SK-N-SH (cell line): Measurements from ENCODE around the gene TASP1. TPM values are rescaled to one million over a fixed set of nuclear protein-coding genes. Genes with fewer than 3 reads are reported as not detected.

ENCODE experiments used
- CTCF ChIA-PET: fragments of 300-600, 350-600 bp; formaldehyde crosslinking; extraction: SDS; loops from one replicate; lab custom pipeline; 2021; lab: Yijun Ruan, JAX
- POLR2A ChIA-PET: fragments of 350-600 bp; sonication (Branson Sonifier 250); formaldehyde crosslinking; extraction: SDS; loops from one replicate; lab custom pipeline; 2020; ENCODE audit warnings: antibody characterized with exemption, inconsistent platforms; lab: Yijun Ruan, JAX
- DNase-seq: peaks from one replicate; pipeline ENCODE4 v3.0.0; 2012
- H2AFZ ChIP-seq: fragments of 200-600 bp; sonication (generic); 2 replicates; pipeline ENCODE4 v1.8.1; 2016; ENCODE audit warnings: antibody characterized with exemption, mild to moderate bottlenecking, low read depth
- H3F3A ChIP-seq: fragments of 200-600 bp; sonication (generic); replicated peaks from 2 replicates; pipeline ENCODE3; 2016; ENCODE audit warnings: antibody characterized with exemption, mild to moderate bottlenecking; ENCODE audit not compliant: insufficient read depth
- H3K27ac ChIP-seq, 2 experiments: fragments of 200-500 bp in 1 of 2; fragments of 200-600 bp in 1 of 2; sonication (Bioruptor generic) in 1 of 2; sonication (generic), shearing (Covaris generic) in 1 of 2; 2 replicates each; pipeline versions ENCODE4 v1.5.1 to v1.6.1; 2014 to 2016; ENCODE audit warnings: low read depth in 2 of 2, inconsistent platforms in 1 of 2, low read length in 1 of 2, mild to moderate bottlenecking in 1 of 2, mixed read lengths in 1 of 2
- H3K27me3 ChIP-seq: fragments of 200-600 bp; sonication (generic), shearing (Covaris generic); 2 replicates; pipeline ENCODE4 v1.6.1; 2016; ENCODE audit warnings: mixed run types; ENCODE audit not compliant: insufficient read depth
- H3K36me3 ChIP-seq, 2 experiments: fragments of 200-500 bp in 1 of 2; fragments of 200-600 bp in 1 of 2; sonication (Bioruptor generic) in 1 of 2; sonication (generic) in 1 of 2; replicated peaks in 1 of 2; 2 replicates each; pipeline versions ENCODE3 to v1.5.1; 2014 to 2016; ENCODE audit warnings: low read length in 1 of 2, mild to moderate bottlenecking in 1 of 2; ENCODE audit not compliant: insufficient read depth in 2 of 2, control insufficient read depth in 1 of 2
- H3K4me1 ChIP-seq, 2 experiments: fragments of 200-500 bp in 1 of 2; fragments of 200-600 bp in 1 of 2; sonication (Bioruptor generic) in 1 of 2; sonication (generic), shearing (Covaris generic) in 1 of 2; 2 replicates each; pipeline versions ENCODE4 v1.5.1 to v1.6.1; 2014 to 2016; ENCODE audit warnings: low read depth in 1 of 2, low read length in 1 of 2, mixed run types in 1 of 2; ENCODE audit not compliant: insufficient read depth in 2 of 2, control insufficient read depth in 1 of 2
- H3K4me2 ChIP-seq: fragments of 200-600 bp; sonication (generic), shearing (Covaris generic); 2 replicates; pipeline ENCODE4 v1.6.1; 2017; ENCODE audit warnings: mixed run types
- H3K4me3 ChIP-seq, 2 experiments: fragments of 200-500 bp in 1 of 2; fragments of 200-600 bp in 1 of 2; sonication (Bioruptor generic) in 1 of 2; sonication (generic), shearing (Covaris generic) in 1 of 2; 2 replicates each; pipeline versions ENCODE4 v1.5.1 to v1.8.1; 2014 to 2016; ENCODE audit warnings: low read depth in 2 of 2, inconsistent platforms in 1 of 2, low read length in 1 of 2, mild to moderate bottlenecking in 1 of 2, mixed read lengths in 1 of 2, moderate library complexity in 1 of 2
- H3K79me2 ChIP-seq: fragments of 200-600 bp; sonication (generic); 2 replicates; pipeline ENCODE4 v1.8.1; 2017; ENCODE audit warnings: mild to moderate bottlenecking; ENCODE audit not compliant: insufficient read depth
- H3K9ac ChIP-seq: fragments of 200-600 bp; sonication (generic); 2 replicates; pipeline ENCODE4 v1.6.1; 2017; ENCODE audit warnings: mixed run types
- H3K9me2 ChIP-seq: fragments of 200-600 bp; sonication (generic); 2 replicates; pipeline ENCODE4 v1.6.1; 2017; ENCODE audit warnings: mixed run types
- H3K9me3 ChIP-seq: fragments of 200-600 bp; sonication (generic); 2 replicates; pipeline ENCODE4 v1.6.1; 2017; ENCODE audit warnings: mixed run types, mild to moderate bottlenecking, moderate library complexity
- H4K20me1 ChIP-seq: fragments of 200-600 bp; sonication (generic); 2 replicates; pipeline ENCODE4 v1.6.1; 2017; ENCODE audit warnings: mild to moderate bottlenecking, mixed run types; ENCODE audit not compliant: insufficient read depth
- CTCF ChIP-seq: fragments of 200-600 bp; sonication (generic); IDR thresholded peaks from 2 replicates; pipeline ENCODE4 v1.6.1; 2017; ENCODE audit warnings: antibody characterized with exemption, mild to moderate bottlenecking, moderate library complexity
- EZH2phosphoT487 ChIP-seq: fragments of 200-600 bp; sonication (generic); IDR thresholded peaks from 2 replicates; pipeline ENCODE4 v1.6.1; 2017; ENCODE audit warnings: low read depth, mixed run types, mild to moderate bottlenecking, antibody characterized with exemption, moderate library complexity, borderline replicate concordance
- FOSL2 ChIP-seq: IDR thresholded peaks from 2 replicates; pipeline ENCODE4 v1.4.0; 2012; ENCODE audit warnings: low read depth, mild to moderate bottlenecking, moderate library complexity, borderline replicate concordance
- FOXJ3 ChIP-seq: sonication (generic); formaldehyde crosslinking; IDR thresholded peaks from 2 replicates; pipeline ENCODE4 v1.5.1; 2020; ENCODE audit warnings: mild to moderate bottlenecking, missing genetic modification reagents
- FOXM1 ChIP-seq: IDR thresholded peaks from 2 replicates; pipeline ENCODE4 v1.4.0; 2012; ENCODE audit warnings: low read depth, mild to moderate bottlenecking
- JUND ChIP-seq: IDR thresholded peaks from 2 replicates; pipeline ENCODE4 v1.4.0; 2012
- MAX ChIP-seq: IDR thresholded peaks from 2 replicates; pipeline ENCODE4 v1.4.0; 2012; ENCODE audit warnings: low read depth
- MXI1 ChIP-seq: IDR thresholded peaks from 2 replicates; pipeline ENCODE4 v1.6.1; 2012; ENCODE audit warnings: mild to moderate bottlenecking, low read depth, low read length, improper control_type of control experiment
- PBX3 ChIP-seq: IDR thresholded peaks from 2 replicates; pipeline ENCODE4; 2012
- RAD21 ChIP-seq: IDR thresholded peaks from 2 replicates; pipeline ENCODE4 v1.6.1; 2012; ENCODE audit warnings: mild to moderate bottlenecking, low read length
- RCOR1 ChIP-seq: fragments of 150-350 bp; IDR thresholded peaks from 2 replicates; pipeline ENCODE4 v1.6.1; 2017; ENCODE audit warnings: antibody characterized with exemption, low read length
- RXRA ChIP-seq: IDR thresholded peaks from 2 replicates; pipeline ENCODE4 v1.4.0; 2012; ENCODE audit warnings: low read depth, mild to moderate bottlenecking, borderline replicate concordance
- SMC3 ChIP-seq: IDR thresholded peaks from 2 replicates; pipeline ENCODE4 v1.6.1; 2012; ENCODE audit warnings: low read depth, low read length, improper control_type of control experiment
- TEAD4 ChIP-seq: IDR thresholded peaks from 2 replicates; pipeline ENCODE4 v1.4.0; 2012; ENCODE audit warnings: mild to moderate bottlenecking, borderline replicate concordance; ENCODE audit not compliant: insufficient read depth
- USF2 ChIP-seq: fragments of 150-350 bp; IDR thresholded peaks from 2 replicates; pipeline ENCODE4 v1.6.1; 2017; ENCODE audit warnings: antibody characterized with exemption, low read length, low read depth, borderline replicate concordance
- YY1 ChIP-seq: IDR thresholded peaks from 2 replicates; pipeline ENCODE4 v1.4.0; 2012; ENCODE audit warnings: low read depth, mild to moderate bottlenecking
- ZBTB33 ChIP-seq: IDR thresholded peaks from 2 replicates; pipeline ENCODE4 v1.4.0; 2012; ENCODE audit warnings: low read depth, borderline replicate concordance
- WGBS: methylation state at CpG from one replicate; pipeline ENCODE4 v1.1.6; 2017; ENCODE audit warnings: low lambda C conversion rate; 5-methylcytosine and 5-hydroxymethylcytosine counted together
- polyA plus RNA-seq, 3 experiments: library from polyadenylated mRNA; depleted of rRNA; stranded (reverse); fragments of >200 nt; gene quantifications; 2 replicates each; pipeline ENCODE4 v1.2.3, GENCODE V29; 2012

Gene TASP1
- polyA plus RNA-seq, 1 of the 3 experiments (the other 2 are of a cell fraction) = 5.9 TPM

- CTCF ChIA-PET = interaction anchor here (2.7 kb wide), 1 partner anchor 16 kb away, joined by 19 read pairs; no protein-coding TSS in a partner anchor
- no peak for DNase-seq
These were observed 108.6 kb downstream of the TASP1 start for GRCh38 chr20:13530146-13530545.

More at GRCh38 chr20:13530146-13530545, 108.6 kb downstream of the TASP1 start:
- WGBS = 100% methylated on average over 3 of the region's 3 CpGs
- peaks cover 15% of the 10 kb centered on the region in 2 experiments for H3K36me3 ChIP-seq
- H3K9me3 ChIP-seq = no peaks in the 10 kb centered on the region
- H3F3A ChIP-seq = peaks cover 6% of the 10 kb centered on the region
- H3K4me3 ChIP-seq = no peak overlapping the region
- H3K79me2 ChIP-seq = no peaks in the 10 kb centered on the region
- TF ChIP-seq TEAD4 = no peak
- TF ChIP-seq RAD21 = no peak
- TF ChIP-seq RCOR1 = no peak
- TF ChIP-seq PBX3 = no peak
- no peak for TF ChIP-seq FOXJ3 (CRISPR knock-in tag)
- no peak for TF ChIP-seq EZH2phosphoT487
- no peak for TF ChIP-seq MXI1
- TF ChIP-seq CTCF = no peak
- no peak for TF ChIP-seq SMC3
- no peak for TF ChIP-seq JUND
- no peak for TF ChIP-seq YY1
- no peak for TF ChIP-seq FOXM1
- no peak for TF ChIP-seq FOSL2
- TF ChIP-seq MAX = no peak
- no peak for TF ChIP-seq USF2
- no peak for TF ChIP-seq RXRA
- no peak for TF ChIP-seq ZBTB33
- no peak overlapping the region for H2AFZ ChIP-seq
- H3K4me1 ChIP-seq = peaks cover 0 to 5% of the 10 kb centered on the region in 2 experiments; a peak in 2 of 4 replicates
- H3K27ac ChIP-seq = no peak overlapping the region
- H3K4me2 ChIP-seq = no peak overlapping the region
- no peak overlapping the region for H3K9ac ChIP-seq
- no peaks in the 10 kb centered on the region for H4K20me1 ChIP-seq
- H3K27me3 ChIP-seq = no peaks in the 10 kb centered on the region
- POLR2A ChIA-PET = no interaction called here
- H3K9me2 ChIP-seq = no peaks in the 10 kb centered on the region
